Measurements from ENCODE around the gene SLC25A42.

Gene SLC25A42

GRCh38 chr19:19056636-19057275 is 7.0 kb upstream of the SLC25A42 start:
- peaks cover 44% of the 10 kb centered on the region for H3K36me3 ChIP-seq (ENCODE audit: low read depth)
- no peak overlapping the region for H3K4me3 ChIP-seq (ENCODE audit: severe bottlenecking)
- no peak for ATAC-seq (ENCODE audit: low read depth)
- no peaks in the 10 kb centered on the region for H3K4me1 ChIP-seq (ENCODE audit: insufficient read depth, poor library complexity, severe bottlenecking)
- no peak for TF ChIP-seq CTCF (IDR thresholded peaks at IDR 0.05; ENCODE audit: poor library complexity, severe bottlenecking)
- H3K27ac ChIP-seq (ENCODE audit: poor library complexity, severe bottlenecking), result no peak overlapping the region
- H3K27me3 ChIP-seq (ENCODE audit: insufficient read depth, poor library complexity, severe bottlenecking), result no peaks in the 10 kb centered on the region
- H3K9me3 ChIP-seq (ENCODE audit: severe bottlenecking), result no peaks in the 10 kb centered on the region
- DNase-seq (ENCODE audit: low spot score), result no peak

GRCh38 chr19:19057317-19057716 is 6.5 kb upstream of the SLC25A42 start:
- DNase-seq (ENCODE audit: low spot score) (no peak), ATAC-seq (ENCODE audit: low read depth) (no peak)
- no peaks in the 10 kb centered on the region for H3K9me3 ChIP-seq (ENCODE audit: severe bottlenecking)
- no peaks in the 10 kb centered on the region for H3K4me1 ChIP-seq (ENCODE audit: insufficient read depth, poor library complexity, severe bottlenecking)
- H3K27ac ChIP-seq (ENCODE audit: poor library complexity, severe bottlenecking), result no peak overlapping the region
- peaks cover 38% of the 10 kb centered on the region for H3K36me3 ChIP-seq (ENCODE audit: low read depth)
- no peak overlapping the region for H3K4me3 ChIP-seq (ENCODE audit: severe bottlenecking)
- no peaks in the 10 kb centered on the region for H3K27me3 ChIP-seq (ENCODE audit: insufficient read depth, poor library complexity, severe bottlenecking)
- no peak for TF ChIP-seq CTCF (IDR thresholded peaks at IDR 0.05; ENCODE audit: poor library complexity, severe bottlenecking)

- Histone ChIP-seq H3K27me3 (ENCODE audit: insufficient read depth, poor library complexity, severe bottlenecking) (no peaks in the 10 kb centered on the region), H3K36me3 (ENCODE audit: low read depth) (peaks cover 37% of the 10 kb centered on the region), H3K9me3 (ENCODE audit: severe bottlenecking) (no peaks in the 10 kb centered on the region), H3K27ac (ENCODE audit: poor library complexity, severe bottlenecking) (no peak overlapping the region), H3K4me1 (ENCODE audit: insufficient read depth, poor library complexity, severe bottlenecking) (peaks cover under 1% of the 10 kb centered on the region), H3K4me3 (ENCODE audit: severe bottlenecking) (no peak overlapping the region)
- DNase-seq (ENCODE audit: low spot score) (no peak), ATAC-seq (ENCODE audit: low read depth) (no peak)
- TF ChIP-seq CTCF (IDR thresholded peaks at IDR 0.05; ENCODE audit: poor library complexity, severe bottlenecking), result no peak
Observed at GRCh38 chr19:19057720-19058119, 6.1 kb upstream of the SLC25A42 start.

GRCh38 chr19:19059018-19059836 is 4.6 kb upstream of the SLC25A42 start:
- Histone ChIP-seq H3K36me3 (ENCODE audit: low read depth) (peaks cover 24% of the 10 kb centered on the region), H3K4me3 (ENCODE audit: severe bottlenecking) (no peak overlapping the region)

More at GRCh38 chr19:19059018-19059836, 4.6 kb upstream of the SLC25A42 start:
- no peak for DNase-seq (ENCODE audit: low spot score)
- no peaks in the 10 kb centered on the region for H3K27me3 ChIP-seq (ENCODE audit: insufficient read depth, poor library complexity, severe bottlenecking)
- ATAC-seq (ENCODE audit: low read depth), result no peak
- no peak overlapping the region for H3K27ac ChIP-seq (ENCODE audit: poor library complexity, severe bottlenecking)
- H3K9me3 ChIP-seq (ENCODE audit: severe bottlenecking), result no peaks in the 10 kb centered on the region
- H3K4me1 ChIP-seq (ENCODE audit: insufficient read depth, poor library complexity, severe bottlenecking), result peaks cover 4% of the 10 kb centered on the region
- TF ChIP-seq CTCF (IDR thresholded peaks at IDR 0.05; ENCODE audit: poor library complexity, severe bottlenecking), result no peak

All from RWPE2 (cell line).